Liver (tissue), 9 donors: Measurements from ENCODE around the gene CFAP65. TPM values are rescaled to one million over a fixed set of nuclear protein-coding genes. Genes with fewer than 3 reads are reported as not detected.
A peak's percentile ranks its signal among the peaks of the same experiment; 100 is the strongest.

Experiments
- DNase-seq: peaks from one replicate; pipeline ENCODE4 v3.0.0-alpha.2; 2017; ENCODE audit warnings: low spot score
- H3K27ac ChIP-seq, 2 donors: one replicate each; pipeline ENCODE4 v1.7.0; 2013; ENCODE audit warnings: inconsistent platforms in 2 of 2, low read length in 2 of 2, control low read depth in 1 of 2, low read depth in 1 of 2, mild to moderate bottlenecking in 1 of 2
- H3K27me3 ChIP-seq, 4 donors: one replicate each; pipeline versions ENCODE4 v1.6.1 to v1.7.0; 2013; ENCODE audit warnings: low read length in 3 of 4, inconsistent platforms in 1 of 4, mild to moderate bottlenecking in 1 of 4, moderate library complexity in 1 of 4; ENCODE audit not compliant: control insufficient read depth in 4 of 4, insufficient read depth in 4 of 4
- H3K36me3 ChIP-seq, 4 donors: one replicate each; pipeline versions ENCODE4 v1.6.1 to v1.7.0; 2013; ENCODE audit warnings: low read length in 3 of 4, mild to moderate bottlenecking in 3 of 4, low read depth in 1 of 4, moderate library complexity in 1 of 4; ENCODE audit not compliant: control insufficient read depth in 4 of 4, insufficient read depth in 3 of 4
- H3K4me1 ChIP-seq, 4 donors: one replicate each; pipeline versions ENCODE4 v1.6.1 to v1.7.0; 2013; ENCODE audit warnings: low read length in 3 of 4, mild to moderate bottlenecking in 3 of 4, moderate library complexity in 1 of 4; ENCODE audit not compliant: control insufficient read depth in 4 of 4, insufficient read depth in 4 of 4
- H3K4me3 ChIP-seq, 3 donors: one replicate each; pipeline versions ENCODE4 v1.6.1 to v1.7.0; 2013; ENCODE audit warnings: low read length in 3 of 3, control low read depth in 1 of 3, low read depth in 1 of 3, mild to moderate bottlenecking in 1 of 3
- H3K9ac ChIP-seq, 2 donors: one replicate each; pipeline ENCODE4 v1.7.0; 2013; ENCODE audit warnings: low read length in 2 of 2, mild to moderate bottlenecking in 2 of 2, moderate library complexity in 2 of 2, control low read depth in 1 of 2, low read depth in 1 of 2
- H3K9me3 ChIP-seq, 4 donors: one replicate each; pipeline versions ENCODE4 v1.6.1 to v1.7.0; 2013; ENCODE audit warnings: low read length in 3 of 4; ENCODE audit not compliant: control insufficient read depth in 4 of 4
- EGR1 ChIP-seq, 2 donors: IDR thresholded peaks; 2 replicates each; pipeline ENCODE4 v1.6.1; 2016 to 2018; ENCODE audit warnings: antibody characterized with exemption in 2 of 2, low read depth in 2 of 2
- FOXA1 ChIP-seq: IDR thresholded peaks from 2 replicates; pipeline ENCODE4 v1.6.1; 2016; ENCODE audit warnings: antibody characterized with exemption
- FOXA2 ChIP-seq: IDR thresholded peaks from 2 replicates; pipeline ENCODE4 v1.6.1; 2016; ENCODE audit warnings: antibody characterized with exemption
- GABPA ChIP-seq, 2 donors: IDR thresholded peaks in 1 of 2; conservative IDR thresholded peaks in 1 of 2; 2 replicates each; pipeline ENCODE4 v1.6.1; 2016; ENCODE audit warnings: antibody characterized with exemption in 2 of 2, mild to moderate bottlenecking in 1 of 2, moderate library complexity in 1 of 2
- HNF4A ChIP-seq, 2 donors: conservative IDR thresholded peaks; 2 replicates each; pipeline ENCODE4 v1.6.1; 2016; ENCODE audit warnings: antibody characterized with exemption in 2 of 2, mild to moderate bottlenecking in 2 of 2
- SP1 ChIP-seq: IDR thresholded peaks from 2 replicates; pipeline ENCODE4 v1.6.1; 2018; ENCODE audit warnings: antibody characterized with exemption, mild to moderate bottlenecking
- TAF1 ChIP-seq: conservative IDR thresholded peaks from 2 replicates; pipeline ENCODE4 v1.6.1; 2016; ENCODE audit warnings: antibody characterized with exemption, mild to moderate bottlenecking
- YY1 ChIP-seq: IDR thresholded peaks from 2 replicates; pipeline ENCODE4 v1.6.1; 2016; ENCODE audit warnings: antibody characterized with exemption, mild to moderate bottlenecking
- WGBS: extraction: QIAGEN DNeasy Blood & Tissue Kit; methylation state at CpG from one replicate; pipeline ENCODE4 v1.1.7; 2013; 5-methylcytosine and 5-hydroxymethylcytosine counted together
- polyA plus RNA-seq, 2 donors: library from polyadenylated mRNA; stranded (reverse) in 1 of 2; unstranded in 1 of 2; fragments of 200-250 nt in 1 of 2; fragments of >200 nt in 1 of 2; fragmentation: Nextera tagmentation in 1 of 2; extraction: Ambion mirVana in 1 of 2; gene quantifications; one replicate each; pipeline versions ENCODE4 v1.2.1 to v1.2.3, GENCODE V29; 2013 to 2015
- total RNA-seq, 2 donors: library from RNA; depleted of rRNA; stranded (reverse); fragments of >200 nt; gene quantifications; one replicate each; pipeline ENCODE4 v1.2.3, GENCODE V29; 2014
- TF ChIP-seq, protein P1 (sequence below): IDR thresholded peaks from 2 replicates; pipeline ENCODE4 v1.6.1; 2016; ENCODE audit warnings: antibody characterized with exemption, mild to moderate bottlenecking
- TF ChIP-seq, protein P2 (sequence below): fragments of 150-350 bp; IDR thresholded peaks from 2 replicates; pipeline ENCODE4 v1.5.1; 2017; ENCODE audit warnings: improper control_type of control experiment, low read depth, low read length; ENCODE audit not compliant: missing input control
- donor health status: healthy.
- donor health status: healthy.
- donor health status: healthy.
- donor health status: healthy.
- donor health status: healthy.

Gene CFAP65
- total and polyA plus RNA-seq, 4 donors = not detected

DNA sequence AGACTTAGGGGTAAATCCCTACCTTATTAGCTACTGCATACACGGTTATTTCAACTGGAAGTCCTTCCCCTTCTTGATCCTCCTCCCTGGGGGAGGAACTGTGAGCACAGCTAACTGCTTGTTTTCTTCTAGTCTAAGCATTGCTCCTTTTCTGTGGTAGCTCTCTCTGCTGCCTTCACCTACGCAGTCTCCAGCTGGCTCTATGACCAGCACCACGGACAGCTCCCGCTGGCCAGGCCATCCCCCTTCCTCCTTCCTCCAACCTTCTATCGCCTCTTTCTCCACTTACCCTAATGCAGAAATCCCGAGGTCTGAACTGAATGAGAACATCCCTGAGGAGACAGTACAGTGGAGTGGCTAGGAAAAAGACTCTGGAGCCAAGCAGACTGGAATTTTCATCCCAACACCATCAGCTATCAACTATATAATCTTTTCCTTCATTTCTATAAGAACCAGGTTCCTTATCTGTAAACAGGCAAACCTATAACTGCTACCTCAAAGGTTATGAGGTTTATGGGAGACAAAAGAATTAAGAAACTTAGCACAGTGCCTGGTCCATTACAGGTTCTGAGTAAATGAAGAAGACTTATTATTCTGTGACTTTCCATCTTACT lies 4.7 kb upstream of the CFAP65 start:
- no peak for TF ChIP-seq SP1
- TF ChIP-seq, protein P1, sequence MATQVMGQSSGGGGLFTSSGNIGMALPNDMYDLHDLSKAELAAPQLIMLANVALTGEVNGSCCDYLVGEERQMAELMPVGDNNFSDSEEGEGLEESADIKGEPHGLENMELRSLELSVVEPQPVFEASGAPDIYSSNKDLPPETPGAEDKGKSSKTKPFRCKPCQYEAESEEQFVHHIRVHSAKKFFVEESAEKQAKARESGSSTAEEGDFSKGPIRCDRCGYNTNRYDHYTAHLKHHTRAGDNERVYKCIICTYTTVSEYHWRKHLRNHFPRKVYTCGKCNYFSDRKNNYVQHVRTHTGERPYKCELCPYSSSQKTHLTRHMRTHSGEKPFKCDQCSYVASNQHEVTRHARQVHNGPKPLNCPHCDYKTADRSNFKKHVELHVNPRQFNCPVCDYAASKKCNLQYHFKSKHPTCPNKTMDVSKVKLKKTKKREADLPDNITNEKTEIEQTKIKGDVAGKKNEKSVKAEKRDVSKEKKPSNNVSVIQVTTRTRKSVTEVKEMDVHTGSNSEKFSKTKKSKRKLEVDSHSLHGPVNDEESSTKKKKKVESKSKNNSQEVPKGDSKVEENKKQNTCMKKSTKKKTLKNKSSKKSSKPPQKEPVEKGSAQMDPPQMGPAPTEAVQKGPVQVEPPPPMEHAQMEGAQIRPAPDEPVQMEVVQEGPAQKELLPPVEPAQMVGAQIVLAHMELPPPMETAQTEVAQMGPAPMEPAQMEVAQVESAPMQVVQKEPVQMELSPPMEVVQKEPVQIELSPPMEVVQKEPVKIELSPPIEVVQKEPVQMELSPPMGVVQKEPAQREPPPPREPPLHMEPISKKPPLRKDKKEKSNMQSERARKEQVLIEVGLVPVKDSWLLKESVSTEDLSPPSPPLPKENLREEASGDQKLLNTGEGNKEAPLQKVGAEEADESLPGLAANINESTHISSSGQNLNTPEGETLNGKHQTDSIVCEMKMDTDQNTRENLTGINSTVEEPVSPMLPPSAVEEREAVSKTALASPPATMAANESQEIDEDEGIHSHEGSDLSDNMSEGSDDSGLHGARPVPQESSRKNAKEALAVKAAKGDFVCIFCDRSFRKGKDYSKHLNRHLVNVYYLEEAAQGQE = peak; percentile 99
- no peak for TF ChIP-seq TAF1
- 8% methylated on average over 6 of the region's 6 CpGs for WGBS
- H3K27me3 ChIP-seq = peaks cover 0 to 9% (median 4%) of the 10 kb centered on the region in 4 donors

GRCh38 chr2:219042750-219043149 lies 1.4 kb upstream of the CFAP65 start:
- DNase-seq = no peak
- TF ChIP-seq YY1 = no peak
- peak; percentile 43 to 50 for TF ChIP-seq HNF4A (conservative IDR thresholded peaks at IDR 0.05)
- H3K9me3 ChIP-seq = no peaks in the 10 kb centered on the region
- H3K9ac ChIP-seq = no peak overlapping the region
- 67% methylated on average over 2 of the region's 2 CpGs for WGBS
- H3K27me3 ChIP-seq = peaks cover 0 to 16% (median 6%) of the 10 kb centered on the region in 4 donors
- peaks cover 0 to 3% (median 0%) of the 10 kb centered on the region in 4 donors for H3K4me1 ChIP-seq
- no peak overlapping the region for H3K4me3 ChIP-seq
- no peak overlapping the region for H3K27ac ChIP-seq
- no peaks in the 10 kb centered on the region for H3K36me3 ChIP-seq

More for the DNA sequence above, 4.7 kb upstream of the CFAP65 start:
- no peak overlapping the region for H3K9ac ChIP-seq
- H3K27ac ChIP-seq = no peak overlapping the region
- no peaks in the 10 kb centered on the region for H3K9me3 ChIP-seq
- peak; percentile 55 for DNase-seq
- H3K4me3 ChIP-seq = no peak overlapping the region
- no peaks in the 10 kb centered on the region for H3K36me3 ChIP-seq
- H3K4me1 ChIP-seq = peaks cover 0 to 3% (median 0%) of the 10 kb centered on the region in 4 donors

DNA sequence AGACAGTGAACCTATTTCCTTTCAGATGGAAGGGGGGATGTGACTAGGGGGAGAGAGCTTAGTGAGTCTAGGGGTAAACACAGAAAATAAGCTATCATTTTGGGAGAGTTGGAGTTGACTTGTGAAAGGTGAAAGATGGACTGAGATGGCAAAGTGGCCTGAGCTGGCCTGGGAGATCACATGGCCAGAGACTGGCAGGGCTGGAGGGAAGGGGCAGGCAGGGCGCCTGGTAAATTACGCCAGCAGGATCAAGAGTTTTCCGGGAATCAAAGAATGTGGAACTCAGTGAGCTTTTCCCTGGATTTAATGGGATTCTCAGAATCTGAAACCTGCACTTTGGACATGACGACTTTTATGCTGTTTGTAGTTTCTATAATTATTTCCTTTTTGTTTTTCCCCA lies 841 bp upstream of the CFAP65 start:
- Histone ChIP-seq H3K4me1 (peaks cover 0 to 3% (median 0%) of the 10 kb centered on the region in 4 donors), H3K27me3 (peaks cover 0 to 16% (median 6%) of the 10 kb centered on the region in 4 donors), H3K27ac (no peak overlapping the region), H3K9me3 (no peaks in the 10 kb centered on the region), H3K36me3 (no peaks in the 10 kb centered on the region), H3K4me3 (no peak overlapping the region), H3K9ac (no peak overlapping the region)
- WGBS = 46% methylated on average over 4 of the region's 4 CpGs
- TF ChIP-seq FOXA1 (no peak), HNF4A (conservative IDR thresholded peaks at IDR 0.05) (peak in 1 of 2 donors; percentile 12)
- no peak for DNase-seq

DNA sequence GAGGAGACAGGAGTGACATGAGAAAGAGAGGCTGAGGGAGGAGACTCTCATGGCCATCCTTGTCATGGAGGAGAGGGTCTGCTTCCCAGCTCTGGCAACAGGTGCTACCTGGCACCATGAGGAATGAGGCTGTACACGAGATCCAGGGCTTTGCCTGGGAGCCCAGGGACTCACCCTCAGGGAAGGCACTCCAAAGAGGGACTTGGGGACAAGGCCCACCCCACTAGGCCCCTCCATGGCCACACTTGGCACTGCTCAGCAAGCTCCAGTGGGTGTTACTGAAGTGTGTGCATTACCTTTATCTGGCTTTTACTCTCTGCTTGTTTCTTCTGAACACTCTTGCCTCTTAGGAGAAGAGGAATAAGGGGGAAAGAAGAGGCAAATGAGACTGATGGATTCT lies 2.7 kb downstream of the CFAP65 start:
- no peak overlapping the region for H3K4me3 ChIP-seq
- no peaks in the 10 kb centered on the region for H3K36me3 ChIP-seq
- peaks cover 0 to 10% (median 6%) of the 10 kb centered on the region in 4 donors for H3K27me3 ChIP-seq
- no peak for DNase-seq
- H3K4me1 ChIP-seq = peaks cover 0 to 3% (median 0%) of the 10 kb centered on the region in 4 donors
- WGBS = 21% methylated on average over 1 of the region's 1 CpG
- no peaks in the 10 kb centered on the region for H3K9me3 ChIP-seq
- H3K9ac ChIP-seq = no peak overlapping the region
- no peak for TF ChIP-seq EGR1 (IDR thresholded peaks at IDR 0.05; ENCODE audit: low read depth in 2 of 2)
- TF ChIP-seq, protein P2, sequence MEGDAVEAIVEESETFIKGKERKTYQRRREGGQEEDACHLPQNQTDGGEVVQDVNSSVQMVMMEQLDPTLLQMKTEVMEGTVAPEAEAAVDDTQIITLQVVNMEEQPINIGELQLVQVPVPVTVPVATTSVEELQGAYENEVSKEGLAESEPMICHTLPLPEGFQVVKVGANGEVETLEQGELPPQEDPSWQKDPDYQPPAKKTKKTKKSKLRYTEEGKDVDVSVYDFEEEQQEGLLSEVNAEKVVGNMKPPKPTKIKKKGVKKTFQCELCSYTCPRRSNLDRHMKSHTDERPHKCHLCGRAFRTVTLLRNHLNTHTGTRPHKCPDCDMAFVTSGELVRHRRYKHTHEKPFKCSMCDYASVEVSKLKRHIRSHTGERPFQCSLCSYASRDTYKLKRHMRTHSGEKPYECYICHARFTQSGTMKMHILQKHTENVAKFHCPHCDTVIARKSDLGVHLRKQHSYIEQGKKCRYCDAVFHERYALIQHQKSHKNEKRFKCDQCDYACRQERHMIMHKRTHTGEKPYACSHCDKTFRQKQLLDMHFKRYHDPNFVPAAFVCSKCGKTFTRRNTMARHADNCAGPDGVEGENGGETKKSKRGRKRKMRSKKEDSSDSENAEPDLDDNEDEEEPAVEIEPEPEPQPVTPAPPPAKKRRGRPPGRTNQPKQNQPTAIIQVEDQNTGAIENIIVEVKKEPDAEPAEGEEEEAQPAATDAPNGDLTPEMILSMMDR = no peak
- TF ChIP-seq FOXA2 = no peak
- TF ChIP-seq GABPA (IDR thresholded peaks at IDR 0.05 in 1 of 2, conservative IDR thresholded peaks at IDR 0.05 in 1 of 2) = no peak
- TF ChIP-seq YY1 = no peak
- no peak overlapping the region for H3K27ac ChIP-seq
